Ramos (cell line): Measurements from ENCODE around the gene CCDC9B.

Source experiments
- in situ Hi-C: fragments of 300-500 bp; cut with MboI; formaldehyde crosslinking; loops from one replicate; pipeline ENCODE4 v1.14.3; 2022; ENCODE audit warnings: low sequenced_read_pairs; ENCODE audit not compliant: unreplicated experiment

The CCDC9B gene

GRCh38 chr15:40281801-40282146 lies 59.0 kb downstream of the CCDC9B start:
- in situ Hi-C loops = no loop called here
